Ammon's horn (tissue), 1 donor: Measurements from ENCODE around the gene TPO.
A peak's percentile ranks its signal among the peaks of the same experiment; 100 is the strongest.

ENCODE experiments used
- DNase-seq: peaks from one replicate; pipeline ENCODE4 v3.0.0-alpha.2; 2016; ENCODE audit warnings: low spot score

Gene TPO

DNA sequence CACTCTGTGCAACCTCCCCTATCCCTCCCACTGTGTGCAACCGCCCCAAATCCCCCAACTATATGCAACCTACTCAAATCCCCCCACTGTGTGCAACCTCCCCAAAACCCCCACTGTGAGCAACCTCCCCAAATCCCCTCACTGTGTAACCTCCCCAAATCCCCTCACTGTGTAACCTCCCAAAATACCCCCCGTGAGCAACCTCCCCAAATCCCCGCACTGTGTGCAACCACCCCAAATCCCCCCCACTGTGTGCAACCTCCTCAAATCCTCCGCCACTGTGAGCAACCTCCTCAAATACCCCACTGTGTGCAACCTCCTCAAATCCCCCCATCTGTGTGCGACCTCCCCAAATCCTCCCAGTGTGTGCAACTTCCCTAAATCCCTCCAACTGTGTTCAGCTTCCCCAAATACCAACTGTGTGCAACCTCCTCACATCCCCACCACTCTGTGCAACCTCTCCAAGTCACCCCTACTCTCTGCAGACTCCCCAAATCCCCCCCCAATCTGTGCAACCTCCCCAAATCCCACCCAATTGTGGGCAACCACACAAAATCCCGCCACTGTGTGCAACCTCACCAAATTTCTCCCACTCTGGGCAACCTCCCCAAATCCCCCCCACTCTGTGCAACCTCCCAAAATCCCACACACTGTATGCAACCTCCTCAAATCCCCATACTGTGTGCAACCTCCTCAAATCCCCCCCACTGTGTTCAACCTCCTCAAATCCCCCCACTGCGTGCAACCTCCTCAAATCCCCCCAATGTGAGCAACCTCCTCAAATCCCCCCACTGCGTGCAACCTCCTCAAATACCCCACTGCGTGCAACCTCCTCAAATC is 114.1 kb downstream of the TPO start:
- DNase-seq = no peak

DNA sequence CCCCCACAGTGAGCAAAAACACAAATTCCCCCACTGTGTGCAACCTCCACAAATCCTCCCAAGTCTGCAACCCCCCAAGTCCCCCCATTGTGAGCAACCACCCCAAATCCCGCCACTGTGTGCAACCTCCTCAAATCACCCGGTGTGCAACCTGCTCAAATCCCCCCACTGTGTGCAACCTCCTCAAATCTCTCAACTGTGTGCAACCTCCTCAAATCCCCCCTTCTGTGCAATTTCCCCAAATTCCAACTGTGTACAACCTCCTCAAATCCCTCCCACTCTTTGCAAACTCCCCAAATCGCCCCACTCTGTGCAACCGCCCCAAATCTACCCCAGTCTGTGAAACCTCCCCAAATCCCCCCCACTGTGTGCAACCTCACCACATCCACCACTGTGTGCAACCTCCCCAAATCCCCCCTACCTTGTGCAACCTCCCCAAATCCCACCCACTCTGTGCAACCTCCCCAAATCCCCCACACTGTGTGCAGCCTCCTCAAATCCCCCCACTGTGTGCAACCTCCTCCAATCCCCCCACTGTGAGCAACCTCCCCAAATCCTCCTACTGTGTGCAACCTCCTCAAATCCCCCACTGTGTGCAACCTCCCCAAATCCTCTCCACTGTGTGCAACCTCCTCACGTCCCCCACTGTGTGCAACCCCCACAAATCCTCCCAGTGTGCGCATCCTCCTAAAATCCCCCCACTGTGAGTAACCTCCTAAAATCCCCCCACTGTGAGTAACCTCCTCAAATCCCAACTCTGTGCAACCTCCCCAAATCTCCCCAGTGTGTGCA is 115.2 kb downstream of the TPO start:
- DNase-seq = no peak

DNA sequence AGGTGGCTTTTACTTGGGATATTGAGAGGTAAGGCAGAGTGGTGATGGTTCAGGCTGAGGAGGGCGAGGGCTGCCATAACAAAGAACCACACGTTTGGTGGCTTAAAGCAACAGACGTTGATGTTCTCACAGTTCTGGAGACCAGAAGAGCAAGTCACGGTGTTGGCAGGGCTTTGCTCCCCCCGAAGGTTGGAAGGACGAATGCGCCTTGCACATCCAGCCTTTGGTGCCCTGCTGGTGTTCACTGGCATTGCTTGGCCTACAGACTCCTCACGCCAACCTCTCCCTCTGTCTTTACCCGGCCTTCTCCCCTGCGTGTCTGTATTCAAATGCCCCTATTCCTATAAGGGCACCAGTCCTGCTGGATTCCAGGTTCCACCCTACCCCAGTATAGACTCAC is 125.4 kb downstream of the TPO start:
- no peak for DNase-seq

DNA sequence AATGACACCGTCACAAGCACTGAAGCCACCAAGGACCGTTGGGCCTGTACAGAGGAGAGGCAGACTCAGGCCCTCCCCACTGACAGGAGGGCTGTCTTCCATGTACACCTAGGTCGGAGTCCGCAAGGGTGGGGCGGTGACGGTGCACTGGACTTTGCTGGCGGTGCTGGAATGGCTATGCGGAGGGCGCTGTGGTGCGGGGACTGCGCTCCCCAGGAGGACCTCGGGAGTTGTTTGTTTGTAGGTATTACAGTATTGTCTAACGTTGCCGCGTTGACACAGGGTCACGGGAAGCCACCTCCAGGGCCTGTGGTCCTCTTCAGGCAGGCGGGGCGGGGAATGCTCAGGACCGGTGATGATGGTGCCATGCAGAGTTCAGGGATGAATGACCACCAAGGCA is 126.2 kb downstream of the TPO start:
- no peak for DNase-seq

DNA sequence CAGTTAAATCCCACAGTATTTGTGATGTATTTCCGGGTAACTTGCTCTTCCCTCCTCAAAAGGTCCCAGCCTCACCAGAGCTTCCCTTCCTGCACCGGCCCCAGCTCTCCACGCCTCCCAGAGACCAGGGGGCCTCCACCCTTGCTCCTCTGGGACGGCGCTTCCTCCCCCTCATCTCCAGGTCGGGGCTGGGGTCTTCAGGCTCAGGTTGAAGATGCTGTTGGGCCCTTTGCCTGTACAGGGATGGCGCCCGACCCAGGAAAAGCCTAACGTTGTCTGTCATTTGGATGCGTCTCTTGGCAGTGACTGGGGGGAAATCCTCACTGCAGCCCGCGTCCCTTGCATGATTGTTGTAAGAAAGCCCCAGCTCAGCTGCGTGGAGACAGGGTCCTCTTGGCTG is 126.7 kb downstream of the TPO start:
- no peak for DNase-seq

DNA sequence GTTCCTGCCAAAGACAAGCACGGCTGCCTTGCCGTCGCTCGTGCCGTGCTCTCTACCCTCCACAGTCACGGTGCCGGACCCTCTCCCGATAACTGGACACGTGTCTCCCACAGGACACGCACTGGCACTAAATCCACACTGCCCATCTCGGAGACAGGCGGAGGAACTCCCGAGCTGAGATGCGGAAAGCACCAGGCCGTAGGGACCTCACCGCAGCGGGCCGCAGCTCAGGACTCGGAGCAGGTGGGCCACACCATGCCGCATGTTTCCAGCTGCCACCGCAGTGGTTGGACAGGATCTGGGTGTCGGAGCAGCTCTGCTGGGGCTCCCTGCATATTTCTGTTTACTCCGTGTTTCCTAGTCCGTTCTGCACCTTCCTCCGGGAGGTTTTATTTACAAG is 127.2 kb downstream of the TPO start:
- DNase-seq = no peak

DNA sequence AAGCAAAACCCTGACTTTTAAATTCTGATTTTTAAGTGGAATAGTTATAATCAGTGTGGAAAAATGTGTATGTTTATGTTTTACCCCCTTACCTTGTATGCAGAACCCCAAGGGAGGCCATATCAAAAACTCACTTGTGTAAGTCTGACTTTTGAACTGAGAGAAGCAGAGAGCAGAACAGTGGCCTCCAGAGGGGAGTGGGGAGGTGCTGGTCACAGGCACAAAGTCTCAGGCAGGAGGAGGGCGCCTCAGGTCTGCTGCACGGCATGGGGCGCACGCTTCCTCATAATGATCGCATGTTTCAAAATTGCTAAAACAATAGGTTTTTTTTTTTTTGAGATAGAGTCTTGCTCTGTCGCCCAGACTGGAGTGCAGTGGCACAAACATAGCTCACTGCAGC is 127.8 kb downstream of the TPO start:
- no peak for DNase-seq

DNA sequence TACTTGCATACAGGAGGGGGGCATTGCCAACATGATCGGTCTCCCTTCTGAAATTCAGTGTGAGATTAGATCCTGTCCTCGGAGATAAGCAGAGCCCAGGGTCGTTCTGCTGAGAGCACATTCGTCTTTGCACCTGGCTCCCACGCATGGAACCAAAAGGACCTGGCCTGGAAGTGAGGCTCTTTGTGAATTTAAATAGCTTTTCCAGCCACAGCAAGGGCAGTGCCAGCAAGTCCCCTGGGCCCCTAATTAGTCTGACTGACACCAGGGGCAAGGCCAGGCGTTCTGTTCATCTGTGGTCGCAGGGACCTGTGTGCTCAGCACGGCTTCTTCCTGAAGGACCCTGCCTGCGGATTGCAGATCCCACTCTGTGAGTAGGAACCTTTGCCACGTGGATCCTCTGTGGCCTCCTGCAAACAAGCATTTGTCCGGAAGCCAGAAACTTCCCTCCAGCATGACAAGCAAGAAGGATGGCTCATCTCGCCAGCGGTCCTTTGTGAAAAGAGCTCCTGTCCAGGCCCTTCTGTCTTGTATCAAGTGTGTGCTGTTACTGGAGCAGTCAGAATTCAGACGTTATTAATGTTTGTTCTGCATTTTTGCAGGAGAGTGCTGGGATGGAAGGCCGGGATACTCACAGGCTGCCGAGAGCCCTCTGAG is 128.7 kb downstream of the TPO start:
- DNase-seq = no peak

DNA sequence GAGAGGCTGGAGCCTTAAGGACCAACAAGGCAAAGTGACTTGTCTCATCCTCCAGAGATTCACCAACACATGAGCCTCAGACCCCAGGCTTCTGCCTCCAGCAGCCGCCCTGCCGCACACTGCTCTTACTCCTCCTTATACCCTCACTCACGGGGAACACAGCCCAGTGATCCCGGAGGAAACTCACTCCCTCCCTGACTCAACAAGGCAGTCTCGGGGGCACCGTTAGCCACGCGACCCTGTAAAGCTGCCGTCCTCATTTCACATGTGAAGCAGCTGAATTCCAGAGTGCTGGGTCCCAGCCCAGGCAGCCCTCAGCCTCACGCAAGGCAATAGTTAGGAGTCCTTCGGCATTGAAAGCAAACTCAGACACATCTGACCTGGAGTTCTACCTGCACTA is 129.7 kb downstream of the TPO start:
- no peak for DNase-seq

DNA sequence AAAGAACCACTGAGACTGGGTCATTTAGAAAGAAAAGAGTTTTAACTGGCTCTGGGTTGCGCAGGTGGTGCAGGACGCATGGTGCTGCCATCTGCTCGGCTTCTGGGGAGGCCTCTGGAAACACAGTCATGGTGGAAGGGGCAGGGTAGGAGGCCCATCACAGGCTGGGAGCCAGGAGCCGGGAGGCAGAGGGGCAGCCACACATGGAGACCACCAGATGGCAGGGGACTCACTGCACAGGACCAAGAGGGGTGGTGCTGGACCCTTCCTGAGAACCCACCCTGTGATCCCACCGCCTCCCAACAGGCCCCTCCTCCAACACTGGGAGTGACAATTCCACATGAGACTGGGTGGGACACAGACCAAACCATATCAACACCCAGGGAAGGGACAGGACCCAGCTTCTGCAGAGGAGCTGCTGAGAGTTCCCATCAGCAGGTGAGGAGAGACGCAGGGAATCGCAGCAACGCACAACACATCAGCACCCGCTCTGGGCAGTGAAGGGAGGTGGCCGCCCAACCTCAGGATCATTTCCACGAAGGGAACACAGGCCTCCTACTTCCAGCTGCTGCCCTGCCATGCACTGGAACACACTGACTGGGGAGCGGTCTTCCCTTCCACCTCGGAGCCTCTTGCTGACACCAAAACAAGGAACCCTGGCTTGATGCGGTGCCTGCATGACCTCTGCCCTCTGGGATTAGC is 130.7 kb downstream of the TPO start:
- DNase-seq = no peak

DNA sequence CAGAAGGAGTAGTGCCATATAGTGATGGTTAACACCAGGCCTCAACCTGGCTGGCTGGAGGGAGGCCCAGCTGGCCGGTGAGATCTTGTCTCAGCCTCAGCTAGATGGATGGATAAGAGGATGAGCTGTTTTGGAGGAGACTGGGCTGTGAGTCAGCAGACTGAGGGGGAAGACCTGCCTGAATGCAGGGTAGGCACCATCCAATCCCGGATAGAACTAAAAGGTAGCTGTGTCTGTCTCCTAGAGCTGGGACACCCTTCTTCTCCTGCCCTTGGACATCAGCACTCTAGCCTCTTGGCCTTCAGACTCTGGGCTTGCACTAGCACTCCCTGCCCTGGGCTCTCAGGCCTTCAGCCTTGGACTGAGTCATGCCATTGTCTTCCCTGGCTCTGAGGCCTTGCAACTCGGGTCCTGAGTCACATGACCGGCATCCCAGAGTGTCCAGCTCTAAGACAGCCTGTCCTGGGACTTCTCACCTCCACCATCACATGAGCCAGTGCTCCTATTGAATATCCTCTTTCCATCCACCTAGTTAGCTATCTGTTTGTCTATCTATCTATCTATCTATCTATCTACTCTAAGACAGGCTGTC is 131.3 kb downstream of the TPO start:
- DNase-seq = no peak

DNA sequence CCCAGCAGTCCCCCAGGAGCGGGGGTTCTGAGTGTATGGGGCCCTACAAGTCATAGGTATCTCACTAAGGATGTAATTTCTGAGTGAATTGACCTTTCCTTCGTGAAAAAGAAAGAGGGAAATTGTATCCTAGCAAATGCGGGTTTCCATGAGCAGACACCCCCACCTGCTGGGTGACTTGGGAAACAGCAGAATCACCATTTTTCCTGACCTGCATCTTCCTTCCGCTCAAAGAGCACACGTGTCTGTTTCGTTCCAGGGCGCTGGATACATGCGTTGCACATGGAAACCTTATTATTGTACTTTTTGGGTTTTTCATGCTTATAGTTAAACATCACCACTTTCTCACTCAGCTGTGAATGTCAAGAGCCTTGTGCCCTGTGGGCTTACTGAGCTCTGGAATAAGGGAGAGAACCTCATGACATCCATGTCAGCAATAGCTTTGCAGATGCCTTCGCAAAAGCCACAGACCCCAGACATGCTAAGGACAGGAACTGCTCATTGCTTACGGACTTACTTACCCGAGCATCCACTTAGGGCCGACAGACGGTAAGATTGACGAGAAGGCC is 132.8 kb downstream of the TPO start:
- peak; percentile 62 for DNase-seq

DNA sequence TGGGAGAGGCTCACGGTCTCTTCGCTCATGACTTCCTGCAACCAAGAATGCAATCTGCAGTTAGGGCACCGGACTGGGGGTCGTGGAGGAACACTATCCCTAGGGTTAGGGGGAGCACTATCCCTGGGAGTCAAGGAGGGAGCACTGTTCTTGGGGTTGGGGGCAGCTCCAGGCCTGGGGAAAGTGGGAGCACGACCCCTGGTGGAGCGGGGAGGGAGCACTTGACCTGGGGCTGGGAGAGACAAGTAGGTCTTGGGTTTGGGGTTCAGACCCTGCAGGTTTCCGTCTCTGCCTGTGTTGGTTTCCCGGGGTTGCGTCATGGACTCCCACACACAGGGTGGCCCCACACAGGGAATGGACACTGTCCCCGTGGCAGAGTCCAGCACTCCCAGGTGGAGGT is 133.6 kb downstream of the TPO start:
- DNase-seq = no peak

DNA sequence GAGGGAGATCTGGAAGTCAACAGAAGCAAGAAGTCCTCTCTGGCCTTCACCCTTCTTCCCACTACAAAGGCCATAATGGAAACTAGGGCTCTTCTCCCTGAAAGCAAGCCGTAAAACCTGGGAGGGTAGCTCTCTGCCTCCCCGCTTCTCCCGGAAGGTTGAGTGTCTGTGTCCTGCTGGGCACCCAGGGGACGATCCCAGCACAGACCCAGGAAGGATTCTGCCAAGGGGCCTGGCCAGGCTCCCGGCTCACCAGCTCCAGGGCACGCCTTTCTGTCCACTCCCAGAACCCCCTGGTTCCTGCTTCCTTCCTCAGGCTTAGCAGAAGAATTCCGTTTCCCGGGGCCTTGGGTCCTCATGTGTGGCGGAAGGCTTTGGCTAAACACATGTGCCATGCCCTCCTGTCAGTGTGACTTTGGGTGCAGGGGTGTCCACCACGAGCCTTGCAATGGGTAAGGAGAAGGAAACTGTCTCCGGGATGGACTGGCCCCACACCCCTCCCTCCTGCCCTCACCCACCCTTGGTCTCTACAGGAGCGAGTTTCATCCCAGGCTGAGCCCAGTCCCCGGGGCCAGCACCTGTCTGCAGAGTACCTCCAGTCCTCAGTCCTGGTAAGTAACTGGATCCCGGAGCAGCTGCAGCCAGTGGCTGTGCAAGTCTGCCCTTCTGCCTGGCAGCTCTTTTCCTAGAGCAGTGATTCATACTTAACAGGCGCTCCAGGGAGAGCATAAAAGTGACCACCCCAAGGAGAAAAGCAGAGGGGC is 135.8 kb downstream of the TPO start:
- DNase-seq = no peak

DNA sequence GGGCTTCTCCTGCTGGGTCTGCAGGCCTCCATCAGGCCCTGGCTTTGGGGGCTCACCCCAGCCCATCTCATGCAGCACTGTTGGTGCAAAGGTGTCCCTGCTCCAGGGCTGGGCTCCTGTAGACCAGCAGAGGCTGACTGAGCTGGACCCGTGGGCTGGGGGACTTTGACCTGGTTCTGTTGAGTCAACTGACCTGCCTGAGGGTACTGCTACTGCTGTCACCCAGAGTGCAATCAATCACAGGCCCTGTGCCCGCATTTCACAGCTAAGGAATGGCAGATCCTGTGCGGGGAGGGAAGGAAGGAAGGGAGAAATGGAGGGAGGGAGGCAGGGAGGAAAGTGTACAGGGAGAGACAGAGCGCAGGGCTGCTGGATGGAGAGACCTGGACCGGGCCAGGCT is 136.8 kb downstream of the TPO start:
- DNase-seq = no peak

DNA sequence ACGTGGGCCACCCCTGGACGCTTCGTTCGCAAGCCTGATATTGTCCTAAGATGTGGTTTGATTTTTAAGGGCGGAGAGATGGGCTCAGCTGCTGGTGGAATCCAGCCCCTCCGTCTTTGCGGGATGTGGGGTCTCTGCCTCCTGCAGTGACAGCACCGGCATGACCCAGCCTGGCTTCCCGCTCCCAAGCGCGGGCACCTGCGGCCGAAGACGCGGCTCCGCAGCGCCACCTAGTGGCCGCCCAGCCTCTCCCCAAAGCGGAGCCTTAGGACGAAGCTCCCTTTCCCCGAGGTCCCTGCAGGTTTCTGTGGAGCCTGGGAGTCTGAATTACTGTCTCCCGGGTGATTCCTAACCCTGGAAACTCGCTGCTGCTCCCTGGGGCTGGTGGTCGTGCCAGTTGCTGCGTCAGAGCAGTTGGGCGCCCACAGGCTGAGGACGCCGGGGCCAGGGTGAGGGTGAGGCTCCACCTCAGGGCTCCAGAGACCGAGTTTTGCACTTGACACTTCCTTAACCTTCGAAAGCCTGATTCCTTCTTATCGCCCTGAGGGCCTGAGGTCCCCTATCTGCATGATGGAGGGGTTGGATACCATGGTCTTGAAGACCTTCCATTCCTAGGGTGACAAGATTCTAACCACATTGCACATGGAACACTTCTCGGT is 137.5 kb downstream of the TPO start:
- DNase-seq = peak; percentile 48

DNA sequence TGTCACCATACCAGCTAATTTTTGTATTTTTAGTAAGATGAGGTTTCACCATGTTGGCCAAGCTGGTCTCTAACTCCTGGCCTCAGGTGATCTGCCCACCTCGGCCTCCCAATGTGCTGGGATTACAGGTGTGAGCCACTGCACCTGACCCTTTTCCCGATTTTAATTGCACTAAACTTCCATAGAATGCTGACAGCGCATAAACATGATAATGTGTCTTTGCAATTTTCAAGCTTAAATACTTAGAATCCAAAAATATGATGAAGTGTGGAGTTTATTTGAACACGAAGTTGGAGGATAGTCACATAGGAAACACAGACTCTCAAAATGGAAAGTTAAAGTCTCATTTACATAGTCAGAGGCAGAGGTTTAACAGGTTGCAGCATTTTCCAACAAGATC is 138.6 kb downstream of the TPO start:
- no peak for DNase-seq

DNA sequence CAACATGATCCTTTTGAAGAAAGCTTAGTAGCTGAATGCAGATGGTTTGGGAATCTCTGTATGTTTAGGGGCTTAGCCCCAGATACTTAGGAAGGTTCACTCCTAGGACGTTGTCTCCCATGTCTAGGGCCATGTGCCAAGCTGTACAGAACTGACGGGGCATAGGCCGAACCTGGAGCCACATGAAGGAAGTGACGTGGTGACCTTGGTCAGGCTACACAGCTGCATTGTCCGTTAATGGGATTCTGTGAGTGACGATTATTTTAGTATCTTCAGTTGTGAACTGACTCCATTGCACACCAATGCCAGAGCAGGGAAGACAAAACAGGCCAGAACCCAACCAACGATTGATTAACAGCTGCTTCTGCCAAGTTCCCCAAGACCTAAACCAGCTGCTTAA is 139.3 kb downstream of the TPO start:
- no peak for DNase-seq

DNA sequence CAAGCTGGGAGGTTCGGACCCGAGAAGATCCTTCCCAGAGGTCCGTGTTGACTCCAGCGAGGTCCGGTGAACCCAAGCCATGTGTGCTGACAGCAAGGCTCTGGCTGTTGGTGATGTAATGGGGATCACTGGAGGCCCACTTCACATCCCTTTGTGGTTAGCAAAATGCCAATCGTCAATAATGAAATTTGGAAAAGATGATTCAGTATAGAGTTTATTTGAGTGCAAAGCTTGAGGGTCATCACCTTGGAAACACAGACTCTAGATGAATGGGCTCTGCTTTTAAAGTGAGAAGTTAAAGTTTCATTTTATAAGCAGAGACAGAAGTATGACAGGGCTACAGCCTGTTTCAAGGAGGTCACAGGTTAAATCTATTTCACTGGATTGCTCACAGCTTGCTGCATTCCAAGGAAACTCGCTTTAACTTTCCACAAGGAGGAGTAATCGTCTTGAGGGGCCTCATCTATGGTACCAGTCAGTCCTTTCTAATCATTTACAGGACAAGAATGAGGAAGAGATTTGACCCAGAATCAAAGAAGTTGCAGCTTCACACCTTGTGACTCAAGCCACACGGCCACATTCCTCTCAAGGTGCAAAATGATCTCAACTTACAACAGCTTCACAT is 140.5 kb downstream of the TPO start:
- no peak for DNase-seq

DNA sequence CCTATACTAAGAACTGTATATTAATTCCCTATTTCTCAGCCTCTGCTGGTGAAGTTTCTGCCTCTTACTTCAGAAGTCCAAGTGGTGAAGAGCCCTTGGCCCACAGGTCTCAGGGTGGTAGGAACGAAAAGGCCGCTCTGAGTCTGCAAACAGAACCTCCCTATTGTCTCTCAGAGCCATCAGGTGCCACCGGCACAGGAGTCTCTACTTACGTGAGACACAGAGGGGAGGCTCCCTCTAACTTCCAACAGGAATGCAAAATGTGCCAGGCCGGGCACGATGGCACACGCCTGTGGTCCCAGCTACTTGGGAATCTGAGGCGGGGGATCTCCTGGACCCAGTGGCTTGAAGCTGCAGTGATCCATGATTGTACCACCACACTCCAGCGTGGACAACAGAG is 143.0 kb downstream of the TPO start:
- no peak for DNase-seq
